Naive thymus-derived CD4-positive, alpha-beta T cell (primary cell): ENCODE measurements around the gene AKT1S1. TPM values are rescaled to one million over a fixed set of nuclear protein-coding genes. Genes with fewer than 3 reads are reported as not detected.

ENCODE experiments used
- ATAC-seq: fragments of 150-1000 bp; cut with Tn5 transposase; 2 replicates; pipeline ENCODE4 v1.10.0; 2021; ENCODE audit warnings: mild to moderate bottlenecking, moderate library complexity
- CTCF ChIA-PET: fragments of 350-600 bp; sonication (Branson Sonifier 250); formaldehyde crosslinking; loops from one replicate; lab custom pipeline; 2021; ENCODE audit warnings: antibody characterized with exemption; lab: Charles Lee
- POLR2A ChIA-PET: fragments of 350-600 bp; sonication (Branson Sonifier 250); formaldehyde crosslinking; loops from one replicate; lab custom pipeline; 2021; ENCODE audit warnings: antibody characterized with exemption, inconsistent platforms; lab: Charles Lee
- DNase-seq, 9 donors: peaks; one replicate each; pipeline versions ENCODE4 v3.0.0 to v3.0.0-alpha.2; 2020 to 2022; ENCODE audit warnings: mixed read lengths in 1 of 9
- H3K27ac ChIP-seq: one replicate; pipeline ENCODE4 v1.7.0; 2013; ENCODE audit warnings: mild to moderate bottlenecking, low read depth, low read length, moderate library complexity
- H3K27me3 ChIP-seq, 2 donors: one replicate each; pipeline ENCODE4 v1.7.0; 2013; ENCODE audit warnings: low read length in 2 of 2, mild to moderate bottlenecking in 2 of 2, moderate library complexity in 2 of 2; ENCODE audit not compliant: control insufficient read depth in 2 of 2, insufficient read depth in 2 of 2
- H3K36me3 ChIP-seq, 3 experiments: 1 replicate in 2 of 3; 2 replicates in 1 of 3; pipeline ENCODE4 v1.7.0; 2013; ENCODE audit warnings: low read length in 3 of 3, mild to moderate bottlenecking in 3 of 3, moderate library complexity in 1 of 3; ENCODE audit not compliant: insufficient read depth in 3 of 3, control insufficient read depth in 2 of 3
- H3K4me1 ChIP-seq, 2 donors: one replicate each; pipeline ENCODE4 v1.7.0; 2013; ENCODE audit warnings: low read length in 2 of 2, mild to moderate bottlenecking in 2 of 2, moderate library complexity in 1 of 2; ENCODE audit not compliant: control insufficient read depth in 2 of 2, insufficient read depth in 2 of 2
- H3K4me3 ChIP-seq: 2 replicates; pipeline ENCODE4 v1.7.0; 2013; ENCODE audit warnings: mild to moderate bottlenecking, low read length
- H3K9me3 ChIP-seq, 3 experiments: 1 replicate in 2 of 3; 2 replicates in 1 of 3; pipeline ENCODE4 v1.7.0; 2013; ENCODE audit warnings: low read length in 3 of 3; ENCODE audit not compliant: control insufficient read depth in 2 of 3
- H3K27ac Mint-ChIP-seq, 9 donors: one replicate each; pipeline ENCODE4 v1.8.0; 2020 to 2022; ENCODE audit warnings: mixed read lengths in 9 of 9, mild to moderate bottlenecking in 8 of 9, moderate library complexity in 5 of 9, inconsistent platforms in 2 of 9
- H3K27me3 Mint-ChIP-seq, 5 donors: one replicate each; pipeline ENCODE4 v1.8.0; 2021 to 2022; ENCODE audit warnings: mixed read lengths in 5 of 5, mild to moderate bottlenecking in 1 of 5
- H3K36me3 Mint-ChIP-seq, 5 donors: one replicate each; pipeline ENCODE4 v1.8.0; 2020 to 2022; ENCODE audit warnings: mixed read lengths in 5 of 5, mild to moderate bottlenecking in 3 of 5, inconsistent platforms in 1 of 5
- H3K4me1 Mint-ChIP-seq, 7 donors: one replicate each; pipeline ENCODE4 v1.8.0; 2020 to 2022; ENCODE audit warnings: mixed read lengths in 7 of 7, mild to moderate bottlenecking in 3 of 7, inconsistent platforms in 1 of 7
- H3K4me3 Mint-ChIP-seq, 10 donors: one replicate each; pipeline ENCODE4 v1.8.0; 2020 to 2022; ENCODE audit warnings: mild to moderate bottlenecking in 10 of 10, mixed read lengths in 10 of 10, moderate library complexity in 6 of 10, inconsistent platforms in 2 of 10
- H3K9me3 Mint-ChIP-seq, 11 donors: one replicate each; pipeline ENCODE4 v1.8.0; 2020 to 2022; ENCODE audit warnings: mixed read lengths in 11 of 11, mild to moderate bottlenecking in 4 of 11, inconsistent platforms in 1 of 11, moderate library complexity in 1 of 11
- intact Hi-C, 2 donors: fragments of 100-400 bp; cut with micrococcal nuclease; formaldehyde crosslinking; loops; one replicate each; pipeline ENCODE4 v1.15.1; 2023
- polyA plus RNA-seq, 2 donors: library from polyadenylated mRNA; unstranded; fragments of 300-500 nt; fragmentation: Illumina TruSeq; gene quantifications; one replicate each; pipeline ENCODE4 v1.2.3, GENCODE V29; 2021
- total RNA-seq, 6 experiments: library from RNA in 5 of 6; stranded (reverse) in 5 of 6; gene quantifications; 1 replicate in 5 of 6; 2 replicates in 1 of 6; pipeline ENCODE4 v1.2.3 and lab custom pipeline; 2021 to 2026

AKT1S1 gene
- total and polyA plus RNA-seq, 7 experiments from 2014 or later = 4.7 to 25.7 (median 17.3) TPM

DNA sequence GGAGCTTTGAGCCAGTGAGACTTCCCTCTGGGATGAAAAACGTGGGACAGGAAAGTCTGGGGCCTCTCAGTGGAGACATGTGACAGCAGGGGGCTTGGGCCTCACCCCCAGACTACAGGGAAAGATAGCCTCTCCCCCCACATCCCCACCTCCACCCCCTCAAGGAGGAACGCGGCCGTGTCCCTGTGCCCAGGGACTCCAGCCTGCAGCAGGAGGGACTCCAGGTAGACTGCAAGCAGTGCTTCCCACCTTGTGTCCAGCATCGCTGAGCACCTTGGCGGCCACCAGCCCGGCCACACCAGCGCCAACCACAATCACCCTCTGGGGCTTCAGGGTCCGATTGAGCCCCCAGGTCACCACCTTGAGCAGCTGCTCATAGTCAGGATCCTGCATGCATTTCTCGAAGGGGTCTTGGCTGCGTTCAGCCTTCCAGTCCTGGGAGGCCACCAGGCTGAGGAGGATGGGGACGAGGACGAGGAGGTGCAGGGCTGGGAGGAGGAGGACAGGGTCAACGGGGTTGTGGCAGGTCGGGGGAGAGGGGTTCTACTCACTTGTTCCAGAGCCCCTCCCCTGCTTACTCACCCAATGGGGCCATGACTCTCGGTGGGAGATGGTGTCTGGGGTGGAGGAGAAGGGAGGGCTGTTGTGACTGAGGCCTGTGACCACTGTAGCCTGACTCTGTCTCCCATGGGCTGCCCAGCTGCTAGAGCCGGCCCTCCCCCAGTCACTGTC lies 18.6 kb upstream of the AKT1S1 start:
- Mint-ChIP-seq H3K4me1 (peaks cover 15 to 46% (median 23%) of the 10 kb centered on the region in 7 donors), H3K4me3 (peak overlapping the region in 1 of 10 donors; percentile 34), H3K36me3 (peaks cover 0 to 2% (median 0%) of the 10 kb centered on the region in 5 donors), H3K27ac (peak overlapping the region in 3 of 9 donors; percentile 69 to 96 (median 79)), H3K27me3 (no peaks in the 10 kb centered on the region), H3K9me3 (no peaks in the 10 kb centered on the region)
- DNase-seq (no peak), ATAC-seq (no peak)
- H3K4me3 ChIP-seq = no peak overlapping the region
- peaks cover 18 to 19% of the 10 kb centered on the region in 2 donors for H3K4me1 ChIP-seq
- no peaks in the 10 kb centered on the region for H3K36me3 ChIP-seq
- no peak overlapping the region for H3K27ac ChIP-seq
- no peaks in the 10 kb centered on the region for H3K9me3 ChIP-seq
- ChIA-PET CTCF (no interaction called here), POLR2A (interaction anchor here (0.8 to 2.2 kb wide), 5 partner anchors 12 to 34 kb away, joined by 3 to 8 read pairs (median 5); partner anchors contain the start of genes AKT1S1, ATF5, NUP62 and TBC1D17)
- H3K27me3 ChIP-seq = no peaks in the 10 kb centered on the region
- intact Hi-C loops = loop anchor here in 1 of 2 donors (2.0 kb wide), 1 partner anchor 15 kb away; no protein-coding TSS in a partner anchor

DNA sequence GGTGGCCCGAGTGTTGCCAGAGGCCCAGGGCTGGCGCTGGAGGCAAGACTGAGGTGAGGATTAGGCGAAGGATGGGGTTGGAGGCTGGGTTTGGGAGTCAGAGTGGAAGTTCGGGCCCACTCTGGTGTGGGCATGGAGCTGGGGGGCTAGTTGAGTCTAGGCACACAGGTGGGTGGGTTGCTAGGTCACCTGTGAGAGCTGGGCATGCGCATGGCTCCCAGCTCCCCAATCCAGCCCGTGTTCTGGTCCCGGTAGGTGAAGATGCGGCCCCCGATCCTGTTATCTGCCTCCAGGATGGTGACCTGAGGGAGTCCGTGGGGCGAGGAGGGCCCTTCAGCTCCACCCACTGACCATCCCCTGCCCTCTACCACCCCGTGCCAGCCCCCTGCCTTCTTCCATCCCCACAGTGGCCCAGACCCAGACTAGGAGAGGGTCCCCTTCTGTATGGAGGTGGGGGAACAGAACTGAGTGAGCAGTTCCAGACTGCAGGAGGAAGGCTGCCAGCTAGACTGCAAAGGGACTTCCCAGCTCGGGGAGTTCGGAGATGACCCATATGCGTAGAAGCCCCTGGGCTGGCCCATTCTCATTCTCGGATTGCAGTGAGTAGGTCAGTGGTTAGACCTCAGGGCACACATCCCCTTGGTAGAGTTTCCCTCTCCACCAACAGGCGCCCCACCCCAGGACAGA lies 17.9 kb upstream of the AKT1S1 start:
- Histone ChIP-seq H3K4me1 (peaks cover 18 to 19% of the 10 kb centered on the region in 2 donors), H3K27ac (no peak overlapping the region), H3K4me3 (no peak overlapping the region), H3K9me3 (no peaks in the 10 kb centered on the region), H3K27me3 (no peaks in the 10 kb centered on the region), H3K36me3 (no peaks in the 10 kb centered on the region)
- Mint-ChIP-seq H3K27ac (peak overlapping the region in 4 of 9 donors; percentile 26 to 77 (median 61)), H3K27me3 (no peaks in the 10 kb centered on the region), H3K36me3 (peaks cover 0 to 2% (median 0%) of the 10 kb centered on the region in 5 donors), H3K9me3 (no peaks in the 10 kb centered on the region), H3K4me1 (peaks cover 15 to 46% (median 23%) of the 10 kb centered on the region in 7 donors), H3K4me3 (peak overlapping the region in 2 of 10 donors; percentile 32 to 51)
- intact Hi-C loops = loop anchor here in 1 of 2 donors (5.0 kb wide), 1 partner anchor 178 kb away; no protein-coding TSS in a partner anchor
- DNase-seq (no peak), ATAC-seq (no peak)
- ChIA-PET POLR2A (interaction anchor here (0.8 to 1.2 kb wide), 3 partner anchors 11 to 35 kb away, joined by 3 to 7 read pairs (median 3); partner anchors contain the start of genes AKT1S1, NUP62 and TBC1D17), CTCF (no interaction called here)

DNA sequence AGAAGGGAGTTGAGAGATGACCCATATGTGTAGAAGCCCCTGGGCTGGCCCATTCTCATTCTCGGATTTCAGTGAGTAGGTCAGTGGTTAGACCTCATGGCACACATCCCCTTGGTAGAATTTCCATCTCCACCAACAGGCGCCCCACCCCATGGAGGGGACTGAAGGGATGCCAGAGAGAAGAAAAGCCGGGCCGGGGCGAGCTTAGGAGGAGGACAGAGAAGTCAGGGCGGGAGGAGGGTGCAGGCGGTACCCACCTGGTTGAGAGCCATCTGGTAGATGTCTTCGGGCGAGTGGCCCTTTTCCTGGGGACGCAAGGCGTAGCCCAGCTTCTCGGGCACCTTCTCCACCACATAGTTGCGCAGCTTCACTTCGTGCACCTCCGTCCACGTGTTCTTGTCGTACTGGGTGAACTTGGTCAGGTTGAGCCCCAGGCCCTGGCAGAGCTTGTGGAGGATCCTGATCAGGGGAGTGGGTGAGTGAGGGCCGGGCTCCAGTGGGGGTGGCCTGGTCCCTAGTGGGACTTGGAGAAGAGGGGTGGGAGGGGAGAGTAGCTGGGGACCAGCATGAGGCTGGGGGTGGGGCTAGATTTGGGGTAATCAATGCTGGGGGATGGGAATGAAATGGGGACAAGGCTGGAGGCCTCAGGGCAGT lies 17.0 kb upstream of the AKT1S1 start:
- H3K4me1 ChIP-seq = peaks cover 18 to 25% of the 10 kb centered on the region in 2 donors
- H3K27me3 ChIP-seq = no peaks in the 10 kb centered on the region
- DNase-seq (no peak), ATAC-seq (no peak)
- intact Hi-C loops = loop anchor here in 1 of 2 donors (5.0 kb wide), 1 partner anchor 177 kb away; no protein-coding TSS in a partner anchor
- no peaks in the 10 kb centered on the region for H3K9me3 ChIP-seq
- H3K9me3 Mint-ChIP-seq = no peaks in the 10 kb centered on the region
- no peak overlapping the region for H3K4me3 ChIP-seq
- peak overlapping the region in 1 of 10 donors; percentile 51 for H3K4me3 Mint-ChIP-seq
- no peak overlapping the region for H3K27ac ChIP-seq
- peaks cover 15 to 46% (median 23%) of the 10 kb centered on the region in 7 donors for H3K4me1 Mint-ChIP-seq
- POLR2A ChIA-PET = interaction anchor here (0.8 to 1.6 kb wide), 3 partner anchors 17 to 34 kb away, joined by 3 to 7 read pairs (median 5); partner anchors contain the start of genes AKT1S1 and TBC1D17
- peaks cover 0 to 3% (median 0%) of the 10 kb centered on the region in 5 donors for H3K36me3 Mint-ChIP-seq
- H3K27me3 Mint-ChIP-seq = no peaks in the 10 kb centered on the region
- no peaks in the 10 kb centered on the region for H3K36me3 ChIP-seq
- peak overlapping the region in 1 of 9 donors; percentile 77 for H3K27ac Mint-ChIP-seq
- CTCF ChIA-PET = no interaction called here

DNA sequence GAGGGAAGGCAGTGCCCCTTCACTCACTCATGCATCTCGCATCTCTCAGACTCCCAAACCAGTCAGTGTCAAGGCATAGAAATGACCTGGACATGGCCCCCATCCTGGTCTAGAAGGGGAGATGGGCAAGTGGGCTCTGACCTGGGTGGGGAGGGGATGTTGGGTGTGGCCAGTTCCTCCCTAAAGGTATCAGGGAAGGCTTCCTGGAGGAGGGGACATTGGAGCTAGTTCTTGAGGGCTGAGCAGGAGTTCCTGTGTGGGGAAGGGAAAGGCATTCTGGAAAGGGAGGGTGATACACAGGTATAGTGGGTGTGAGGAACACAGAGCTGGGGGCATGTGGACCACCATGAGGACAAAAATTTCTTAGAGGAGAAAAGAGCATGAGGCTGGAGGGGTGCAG lies 15.6 kb upstream of the AKT1S1 start:
- Mint-ChIP-seq H3K4me1 (peaks cover 15 to 39% (median 20%) of the 10 kb centered on the region in 7 donors), H3K27ac (peak overlapping the region in 4 of 9 donors; percentile 41 to 56 (median 48)), H3K4me3 (peak overlapping the region in 5 of 10 donors; percentile 4 to 54 (median 30)), H3K27me3 (no peaks in the 10 kb centered on the region), H3K9me3 (no peaks in the 10 kb centered on the region), H3K36me3 (peaks cover 0 to 6% (median 0%) of the 10 kb centered on the region in 5 donors)
- ATAC-seq (no peak), DNase-seq (no peak)
- H3K9me3 ChIP-seq = no peaks in the 10 kb centered on the region
- H3K27me3 ChIP-seq = no peaks in the 10 kb centered on the region
- peaks cover 17 to 22% of the 10 kb centered on the region in 2 donors for H3K4me1 ChIP-seq
- no peak overlapping the region for H3K4me3 ChIP-seq
- CTCF ChIA-PET = no interaction called here
- intact Hi-C loops = loop anchor here in 1 of 2 donors (5.0 kb wide), 1 partner anchor 175 kb away; no protein-coding TSS in a partner anchor
- POLR2A ChIA-PET = interaction anchor here (1.6 kb wide), 1 partner anchor 16 kb away, joined by 5 read pairs; the partner anchor contains the start of genes AKT1S1 and TBC1D17
- H3K36me3 ChIP-seq = peaks cover 0 to under 1% (median 0%) of the 10 kb centered on the region in 3 experiments
- no peak overlapping the region for H3K27ac ChIP-seq

DNA sequence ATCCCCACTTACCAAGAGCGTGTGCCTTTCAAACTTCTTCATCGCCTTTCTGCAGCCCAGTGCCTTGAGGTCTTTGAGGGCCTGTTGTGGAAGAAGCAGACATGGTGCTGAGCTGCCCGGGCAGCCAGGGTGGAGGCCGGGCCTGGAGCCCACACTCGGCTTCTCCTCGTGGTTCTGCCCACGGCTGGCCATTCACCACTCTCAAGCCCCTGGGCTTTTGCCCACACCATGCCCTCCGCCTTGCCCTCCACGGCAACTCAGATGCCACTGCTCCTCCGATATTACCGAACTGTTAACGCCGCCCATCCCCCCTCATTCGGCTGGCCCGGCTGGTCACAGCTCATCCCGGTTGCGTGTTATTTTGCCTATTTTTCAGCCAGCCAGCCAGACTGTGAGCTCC lies 14.2 kb upstream of the AKT1S1 start:
- peaks cover 4 to 8% of the 10 kb centered on the region in 2 donors for H3K4me1 ChIP-seq
- peaks cover 3 to 25% (median 7%) of the 10 kb centered on the region in 7 donors for H3K4me1 Mint-ChIP-seq
- DNase-seq (no peak), ATAC-seq (no peak)
- H3K27ac Mint-ChIP-seq = peak overlapping the region in 2 of 9 donors; percentile 36 to 52
- POLR2A ChIA-PET = no interaction called here
- no peak overlapping the region for H3K27ac ChIP-seq
- no peak overlapping the region for H3K4me3 ChIP-seq
- peak overlapping the region in 4 of 10 donors; percentile 17 to 79 (median 32) for H3K4me3 Mint-ChIP-seq
- H3K27me3 Mint-ChIP-seq = no peaks in the 10 kb centered on the region
- no peaks in the 10 kb centered on the region for H3K9me3 Mint-ChIP-seq
- H3K36me3 Mint-ChIP-seq = peaks cover 0 to 6% (median 0%) of the 10 kb centered on the region in 5 donors
- CTCF ChIA-PET = no interaction called here
- H3K36me3 ChIP-seq = peaks cover 0 to 5% (median 0%) of the 10 kb centered on the region in 3 experiments
- H3K9me3 ChIP-seq = no peaks in the 10 kb centered on the region
- intact Hi-C loops = loop anchor here in 1 of 2 donors (2.0 to 5.0 kb wide), 2 partner anchors 79 to 174 kb away; partner anchors contain the start of gene FUZ
- H3K27me3 ChIP-seq = no peaks in the 10 kb centered on the region
